Measurements from ENCODE around the gene TGFBRAP1.

TGFBRAP1 gene

GRCh38 chr2:105315314-105315713, 14.2 kb downstream of the TGFBRAP1 start:
- no peak for DNase-seq (ENCODE audit: low read depth)

- no peak for DNase-seq (ENCODE audit: low read depth)
Observed at GRCh38 chr2:105313877-105314276, 15.7 kb downstream of the TGFBRAP1 start.

GRCh38 chr2:105309147-105309545, 20.4 kb downstream of the TGFBRAP1 start:
- no peak for DNase-seq (ENCODE audit: low read depth)

GRCh38 chr2:105308382-105309146, 21.0 kb downstream of the TGFBRAP1 start:
- no peak for DNase-seq (ENCODE audit: low read depth)

- DNase-seq (ENCODE audit: low read depth): no peak
Observed at GRCh38 chr2:105307962-105308361, 21.6 kb downstream of the TGFBRAP1 start.

GRCh38 chr2:105307550-105307949, 22.0 kb downstream of the TGFBRAP1 start:
- DNase-seq (ENCODE audit: low read depth): no peak

- DNase-seq (ENCODE audit: low read depth): no peak
Observed at GRCh38 chr2:105307146-105307545, 22.4 kb downstream of the TGFBRAP1 start.

- no peak for DNase-seq (ENCODE audit: low read depth)
Observed at GRCh38 chr2:105301646-105302045, 27.9 kb downstream of the TGFBRAP1 start.

- DNase-seq (ENCODE audit: low read depth): no peak
Observed at GRCh38 chr2:105299290-105299689, 30.2 kb downstream of the TGFBRAP1 start.

GRCh38 chr2:105298017-105298416, 31.5 kb downstream of the TGFBRAP1 start:
- DNase-seq (ENCODE audit: low read depth): no peak

- DNase-seq (ENCODE audit: low read depth): no peak
Observed at GRCh38 chr2:105297216-105297615, 32.3 kb downstream of the TGFBRAP1 start.

GRCh38 chr2:105296017-105296611, 33.4 kb downstream of the TGFBRAP1 start:
- no peak for DNase-seq (ENCODE audit: low read depth)

GRCh38 chr2:105294844-105295481, 34.6 kb downstream of the TGFBRAP1 start:
- DNase-seq (ENCODE audit: low read depth): peak; percentile 44

- DNase-seq (ENCODE audit: low read depth): no peak
Observed at GRCh38 chr2:105294046-105294445, 35.5 kb downstream of the TGFBRAP1 start.

GRCh38 chr2:105291981-105292380, 37.6 kb downstream of the TGFBRAP1 start:
- no peak for DNase-seq (ENCODE audit: low read depth)

- DNase-seq (ENCODE audit: low read depth): no peak
Observed at GRCh38 chr2:105290981-105291660, 38.4 kb downstream of the TGFBRAP1 start.

- DNase-seq (ENCODE audit: low read depth): no peak
Observed at GRCh38 chr2:105288133-105288532, 41.4 kb downstream of the TGFBRAP1 start.

GRCh38 chr2:105287692-105288091, 41.8 kb downstream of the TGFBRAP1 start:
- DNase-seq (ENCODE audit: low read depth): no peak

GRCh38 chr2:105283532-105283931, 46.0 kb downstream of the TGFBRAP1 start:
- no peak for DNase-seq (ENCODE audit: low read depth)

GRCh38 chr2:105280281-105280680, 49.3 kb downstream of the TGFBRAP1 start:
- DNase-seq (ENCODE audit: low read depth): no peak

- no peak for DNase-seq (ENCODE audit: low read depth)
Observed at GRCh38 chr2:105279126-105279525, 50.4 kb downstream of the TGFBRAP1 start.

- no peak for DNase-seq (ENCODE audit: low read depth)
Observed at GRCh38 chr2:105278654-105279053, 50.9 kb downstream of the TGFBRAP1 start.

GRCh38 chr2:105274046-105274445, 55.5 kb downstream of the TGFBRAP1 start:
- DNase-seq (ENCODE audit: low read depth): no peak

All from stromal cell of bone marrow (primary cell).